ENCODE data around the gene NOSIP.

GRCh38 chr19:49559443-49559842 lies 20.9 kb downstream of the NOSIP start:
- TF ChIP-seq, protein P1, sequence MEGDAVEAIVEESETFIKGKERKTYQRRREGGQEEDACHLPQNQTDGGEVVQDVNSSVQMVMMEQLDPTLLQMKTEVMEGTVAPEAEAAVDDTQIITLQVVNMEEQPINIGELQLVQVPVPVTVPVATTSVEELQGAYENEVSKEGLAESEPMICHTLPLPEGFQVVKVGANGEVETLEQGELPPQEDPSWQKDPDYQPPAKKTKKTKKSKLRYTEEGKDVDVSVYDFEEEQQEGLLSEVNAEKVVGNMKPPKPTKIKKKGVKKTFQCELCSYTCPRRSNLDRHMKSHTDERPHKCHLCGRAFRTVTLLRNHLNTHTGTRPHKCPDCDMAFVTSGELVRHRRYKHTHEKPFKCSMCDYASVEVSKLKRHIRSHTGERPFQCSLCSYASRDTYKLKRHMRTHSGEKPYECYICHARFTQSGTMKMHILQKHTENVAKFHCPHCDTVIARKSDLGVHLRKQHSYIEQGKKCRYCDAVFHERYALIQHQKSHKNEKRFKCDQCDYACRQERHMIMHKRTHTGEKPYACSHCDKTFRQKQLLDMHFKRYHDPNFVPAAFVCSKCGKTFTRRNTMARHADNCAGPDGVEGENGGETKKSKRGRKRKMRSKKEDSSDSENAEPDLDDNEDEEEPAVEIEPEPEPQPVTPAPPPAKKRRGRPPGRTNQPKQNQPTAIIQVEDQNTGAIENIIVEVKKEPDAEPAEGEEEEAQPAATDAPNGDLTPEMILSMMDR (IDR thresholded peaks at IDR 0.05) = no peak
- TF ChIP-seq POLR2A (IDR thresholded peaks at IDR 0.05) = no peak

Measured in uterus (tissue), 2 donors.